ENCODE measurements around the gene UBR1. TPM values are rescaled to one million over a fixed set of nuclear protein-coding genes. Genes with fewer than 3 reads are reported as not detected.

The UBR1 gene
- total RNA-seq, 1 experiment from 2014 or later, result 22.2 TPM

GRCh38 chr15:43009206-43009605 lies 96.6 kb downstream of the UBR1 start:
- no peak overlapping the region for H3K27ac Mint-ChIP-seq
- H3K27me3 ChIP-seq (ENCODE audit: insufficient read depth, low read length), result no peaks in the 10 kb centered on the region
- no peak overlapping the region for H4K5ac ChIP-seq (ENCODE audit: insufficient read length, low read depth, low read length)
- no peaks in the 10 kb centered on the region for H3K79me2 ChIP-seq (ENCODE audit: insufficient read depth, low read length)
- H3K4me3 Mint-ChIP-seq, result no peak overlapping the region
- H2BK20ac ChIP-seq (ENCODE audit: low read depth, low read length, poor library complexity, severe bottlenecking), result no peak overlapping the region
- peaks cover 32 to 55% (median 49%) of the 10 kb centered on the region in 3 experiments for H3K36me3 Mint-ChIP-seq (ENCODE audit: insufficient read depth in 1 of 3, low read depth in 3 of 3)
- H4K8ac ChIP-seq (replicated peaks; ENCODE audit: insufficient read length, low read depth, low read length), result no peak overlapping the region
- H3K14ac ChIP-seq (ENCODE audit: insufficient read depth, low read length), result no peak overlapping the region
- TF ChIP-seq CTCF (conservative IDR thresholded peaks at IDR 0.05), result no peak
- no peak overlapping the region for H3K18ac ChIP-seq (ENCODE audit: insufficient read length, low read depth, low read length)
- H3K23ac ChIP-seq (ENCODE audit: insufficient read length, low read depth, low read length), result no peak overlapping the region
- no peak overlapping the region for H3K4ac ChIP-seq (ENCODE audit: low read depth, low read length)
- peaks cover 10 to 12% of the 10 kb centered on the region in 2 experiments; a peak in 4 of 5 replicates for H3K9me3 Mint-ChIP-seq
- H3K56ac ChIP-seq (ENCODE audit: insufficient read length, low read depth, low read length), result no peak overlapping the region
- no peak overlapping the region for H2BK12ac ChIP-seq (ENCODE audit: insufficient read length, low read depth, low read length)
- no peaks in the 10 kb centered on the region for H3K4me1 ChIP-seq (ENCODE audit: insufficient read depth, low read length)
- H3K9ac ChIP-seq (ENCODE audit: extremely low read depth, insufficient read length, low read length), result no peak overlapping the region
- no peak for DNase-seq
- no peaks in the 10 kb centered on the region for H3K27me3 Mint-ChIP-seq (ENCODE audit: low read depth)
- no peak overlapping the region for H2BK5ac ChIP-seq (ENCODE audit: insufficient read length, low read length)
- H2AFZ ChIP-seq (ENCODE audit: low read length), result no peak overlapping the region
- H3K79me1 ChIP-seq (ENCODE audit: insufficient read depth, low read depth, low read length, poor library complexity, severe bottlenecking), result no peaks in the 10 kb centered on the region
- H2BK15ac ChIP-seq (ENCODE audit: low read depth, low read length), result no peak overlapping the region
- no peaks in the 10 kb centered on the region for H4K20me1 ChIP-seq (ENCODE audit: control insufficient read depth, insufficient read depth, insufficient read length)
- H3K4me2 ChIP-seq (ENCODE audit: insufficient read depth, insufficient read length, low read length), result no peak overlapping the region
- H4K91ac ChIP-seq (ENCODE audit: insufficient read length, low read depth, low read length), result no peak overlapping the region
- no peak overlapping the region for H3T11ph ChIP-seq (ENCODE audit: low read length)
- WGBS (ENCODE audit: extremely low coverage, insufficient read length, low lambda C conversion rate), result no CpG with 5 or more reads among the region's 3 CpGs
- H3K9me3 ChIP-seq (ENCODE audit: control insufficient read depth, low read depth, low read length), result no peaks in the 10 kb centered on the region
- H3K27ac ChIP-seq (ENCODE audit: insufficient read length, low read depth, low read length), result no peak overlapping the region
- H3K23me2 ChIP-seq (ENCODE audit: insufficient read length, low read depth, low read length, poor library complexity, severe bottlenecking), result no peaks in the 10 kb centered on the region
- no peaks in the 10 kb centered on the region for H3K4me1 Mint-ChIP-seq
- no peak overlapping the region for H2AK5ac ChIP-seq (ENCODE audit: insufficient read length, low read length)
- no peak overlapping the region for H2BK120ac ChIP-seq (ENCODE audit: low read depth, low read length, poor library complexity, severe bottlenecking)
